ENCODE measurements around the gene DNM1L. TPM values are rescaled to one million over a fixed set of nuclear protein-coding genes. Genes with fewer than 3 reads are reported as not detected.

The DNM1L gene
- total and polyA plus RNA-seq, 9 of the 15 experiments (the other 6 are each of a cell fraction or from before 2014, with no cell fraction given), result 24.1 to 82.8 (median 61.5) TPM

- ATAC-seq (no peak), DNase-seq (ENCODE audit: extremely low read depth in 1 of 4, low spot score in 3 of 4) (no peak), FAIRE-seq (no peak)
- intact Hi-C loops (cut with micrococcal nuclease) (no loop called here), in situ Hi-C loops (cut with MboI) (no loop called here)
- H3K79me2 ChIP-seq (ENCODE audit: control insufficient read depth, insufficient read depth, low read length), result peaks cover 98% of the 10 kb centered on the region
- no peak for TF ChIP-seq ARID1B (IDR thresholded peaks at IDR 0.05)
- no peak for TF ChIP-seq ZNF140 (CRISPR knock-in tag; IDR thresholded peaks at IDR 0.05)
- no peak for TF ChIP-seq ZNF830 (CRISPR knock-in tag; IDR thresholded peaks at IDR 0.05)
- TF ChIP-seq CREB5 (CRISPR knock-in tag; IDR thresholded peaks at IDR 0.05), result no peak
- TF ChIP-seq TFAP4 (CRISPR knock-in tag; IDR thresholded peaks at IDR 0.05; ENCODE audit: borderline replicate concordance), result no peak
- TF ChIP-seq ZKSCAN1 (IDR thresholded peaks at IDR 0.05; ENCODE audit: low read depth, low read length), result no peak
- TF ChIP-seq NR4A1 (CRISPR knock-in tag; IDR thresholded peaks at IDR 0.05), result no peak
- TF ChIP-seq NR4A1 (tag; IDR thresholded peaks at IDR 0.05), result no peak
- no peak for TF ChIP-seq FOXJ2 (tag; IDR thresholded peaks at IDR 0.05)
- TF ChIP-seq GTF2F1 (IDR thresholded peaks at IDR 0.05; ENCODE audit: low read depth, low read length), result no peak
- H3K27me3 ChIP-seq (ENCODE audit: control insufficient read depth in 2 of 2, insufficient read depth in 2 of 2, low read length in 2 of 2), result no peaks in the 10 kb centered on the region
- H3K27ac ChIP-seq (ENCODE audit: extremely low read depth, low read depth, low read length), result no peak overlapping the region
- H2AFZ ChIP-seq (ENCODE audit: low read depth, low read length), result no peak overlapping the region
- peaks cover 15% of the 10 kb centered on the region for H3K36me3 ChIP-seq (ENCODE audit: control insufficient read depth, insufficient read depth, low read length)
- H4K20me1 ChIP-seq (replicated peaks; ENCODE audit: control insufficient read depth, insufficient read depth, low read length), result no peaks in the 10 kb centered on the region
- ChIA-PET POLR2A (no interaction called here), CTCF (ENCODE audit: low intra/inter-chr PET ratio) (no interaction called here)
- no peak overlapping the region for H3K4me3 ChIP-seq
- no peak overlapping the region for H3K9ac ChIP-seq (ENCODE audit: insufficient read depth in 1 of 2, low read depth in 2 of 2, low read length in 2 of 2)
- BruUV-seq (replicated peaks), result no TSS peak
- H3K9me1 ChIP-seq (ENCODE audit: control insufficient read depth, insufficient read depth, low read length), result no peaks in the 10 kb centered on the region
- 97% methylated on average over 8 of the region's 8 CpGs for WGBS (ENCODE audit: insufficient coverage, low coverage, missing lambda C conversion rate)
- H3K4me2 ChIP-seq (ENCODE audit: insufficient read depth, low read length), result no peak overlapping the region
- 0 out of 5 replicates have a peak, but pooled peaks cover 0 to 6% of the 10 kb centered on the region in 2 experiments for H3K4me1 ChIP-seq (replicated peaks in 1 of 2; ENCODE audit: control insufficient read depth in 2 of 2, insufficient read depth in 2 of 2, low read length in 2 of 2)
- no peaks in the 10 kb centered on the region for H3K9me3 ChIP-seq (replicated peaks; ENCODE audit: control insufficient read depth, insufficient read depth, low read depth, low read length)
These were observed 11.8 kb downstream of the DNM1L start for GRCh38 chr12:32690927-32691326.
